Naive thymus-derived CD4-positive, alpha-beta T cell (primary cell): ENCODE measurements around the gene CLIP2. TPM values are rescaled to one million over a fixed set of nuclear protein-coding genes. Genes with fewer than 3 reads are reported as not detected.

Source experiments
- ATAC-seq: fragments of 150-1000 bp; cut with Tn5 transposase; 2 replicates; pipeline ENCODE4 v1.10.0; 2021; ENCODE audit warnings: mild to moderate bottlenecking, moderate library complexity
- CTCF ChIA-PET: fragments of 350-600 bp; sonication (Branson Sonifier 250); formaldehyde crosslinking; loops from one replicate; lab custom pipeline; 2021; ENCODE audit warnings: antibody characterized with exemption; lab: Charles Lee
- POLR2A ChIA-PET: fragments of 350-600 bp; sonication (Branson Sonifier 250); formaldehyde crosslinking; loops from one replicate; lab custom pipeline; 2021; ENCODE audit warnings: antibody characterized with exemption, inconsistent platforms; lab: Charles Lee
- DNase-seq, 9 donors: peaks; one replicate each; pipeline versions ENCODE4 v3.0.0 to v3.0.0-alpha.2; 2020 to 2022; ENCODE audit warnings: mixed read lengths in 1 of 9
- H3K27ac ChIP-seq: one replicate; pipeline ENCODE4 v1.7.0; 2013; ENCODE audit warnings: mild to moderate bottlenecking, low read depth, low read length, moderate library complexity
- H3K27me3 ChIP-seq, 2 donors: one replicate each; pipeline ENCODE4 v1.7.0; 2013; ENCODE audit warnings: low read length in 2 of 2, mild to moderate bottlenecking in 2 of 2, moderate library complexity in 2 of 2; ENCODE audit not compliant: control insufficient read depth in 2 of 2, insufficient read depth in 2 of 2
- H3K36me3 ChIP-seq, 3 experiments: 1 replicate in 2 of 3; 2 replicates in 1 of 3; pipeline ENCODE4 v1.7.0; 2013; ENCODE audit warnings: low read length in 3 of 3, mild to moderate bottlenecking in 3 of 3, moderate library complexity in 1 of 3; ENCODE audit not compliant: insufficient read depth in 3 of 3, control insufficient read depth in 2 of 3
- H3K4me1 ChIP-seq, 2 donors: one replicate each; pipeline ENCODE4 v1.7.0; 2013; ENCODE audit warnings: low read length in 2 of 2, mild to moderate bottlenecking in 2 of 2, moderate library complexity in 1 of 2; ENCODE audit not compliant: control insufficient read depth in 2 of 2, insufficient read depth in 2 of 2
- H3K4me3 ChIP-seq: 2 replicates; pipeline ENCODE4 v1.7.0; 2013; ENCODE audit warnings: mild to moderate bottlenecking, low read length
- H3K9me3 ChIP-seq, 3 experiments: 1 replicate in 2 of 3; 2 replicates in 1 of 3; pipeline ENCODE4 v1.7.0; 2013; ENCODE audit warnings: low read length in 3 of 3; ENCODE audit not compliant: control insufficient read depth in 2 of 3
- H3K27ac Mint-ChIP-seq, 9 donors: one replicate each; pipeline ENCODE4 v1.8.0; 2020 to 2022; ENCODE audit warnings: mixed read lengths in 9 of 9, mild to moderate bottlenecking in 8 of 9, moderate library complexity in 5 of 9, inconsistent platforms in 2 of 9
- H3K27me3 Mint-ChIP-seq, 5 donors: one replicate each; pipeline ENCODE4 v1.8.0; 2021 to 2022; ENCODE audit warnings: mixed read lengths in 5 of 5, mild to moderate bottlenecking in 1 of 5
- H3K36me3 Mint-ChIP-seq, 5 donors: one replicate each; pipeline ENCODE4 v1.8.0; 2020 to 2022; ENCODE audit warnings: mixed read lengths in 5 of 5, mild to moderate bottlenecking in 3 of 5, inconsistent platforms in 1 of 5
- H3K4me1 Mint-ChIP-seq, 7 donors: one replicate each; pipeline ENCODE4 v1.8.0; 2020 to 2022; ENCODE audit warnings: mixed read lengths in 7 of 7, mild to moderate bottlenecking in 3 of 7, inconsistent platforms in 1 of 7
- H3K4me3 Mint-ChIP-seq, 10 donors: one replicate each; pipeline ENCODE4 v1.8.0; 2020 to 2022; ENCODE audit warnings: mild to moderate bottlenecking in 10 of 10, mixed read lengths in 10 of 10, moderate library complexity in 6 of 10, inconsistent platforms in 2 of 10
- H3K9me3 Mint-ChIP-seq, 11 donors: one replicate each; pipeline ENCODE4 v1.8.0; 2020 to 2022; ENCODE audit warnings: mixed read lengths in 11 of 11, mild to moderate bottlenecking in 4 of 11, inconsistent platforms in 1 of 11, moderate library complexity in 1 of 11
- intact Hi-C, 2 donors: fragments of 100-400 bp; cut with micrococcal nuclease; formaldehyde crosslinking; loops; one replicate each; pipeline ENCODE4 v1.15.1; 2023
- polyA plus RNA-seq, 2 donors: library from polyadenylated mRNA; unstranded; fragments of 300-500 nt; fragmentation: Illumina TruSeq; gene quantifications; one replicate each; pipeline ENCODE4 v1.2.3, GENCODE V29; 2021
- total RNA-seq, 6 experiments: library from RNA in 5 of 6; stranded (reverse) in 5 of 6; gene quantifications; 1 replicate in 5 of 6; 2 replicates in 1 of 6; pipeline ENCODE4 v1.2.3 and lab custom pipeline; 2021 to 2026

Gene CLIP2
- total and polyA plus RNA-seq, 7 experiments from 2014 or later, result 0.02 to 11.4 (median 2.9) TPM

DNA sequence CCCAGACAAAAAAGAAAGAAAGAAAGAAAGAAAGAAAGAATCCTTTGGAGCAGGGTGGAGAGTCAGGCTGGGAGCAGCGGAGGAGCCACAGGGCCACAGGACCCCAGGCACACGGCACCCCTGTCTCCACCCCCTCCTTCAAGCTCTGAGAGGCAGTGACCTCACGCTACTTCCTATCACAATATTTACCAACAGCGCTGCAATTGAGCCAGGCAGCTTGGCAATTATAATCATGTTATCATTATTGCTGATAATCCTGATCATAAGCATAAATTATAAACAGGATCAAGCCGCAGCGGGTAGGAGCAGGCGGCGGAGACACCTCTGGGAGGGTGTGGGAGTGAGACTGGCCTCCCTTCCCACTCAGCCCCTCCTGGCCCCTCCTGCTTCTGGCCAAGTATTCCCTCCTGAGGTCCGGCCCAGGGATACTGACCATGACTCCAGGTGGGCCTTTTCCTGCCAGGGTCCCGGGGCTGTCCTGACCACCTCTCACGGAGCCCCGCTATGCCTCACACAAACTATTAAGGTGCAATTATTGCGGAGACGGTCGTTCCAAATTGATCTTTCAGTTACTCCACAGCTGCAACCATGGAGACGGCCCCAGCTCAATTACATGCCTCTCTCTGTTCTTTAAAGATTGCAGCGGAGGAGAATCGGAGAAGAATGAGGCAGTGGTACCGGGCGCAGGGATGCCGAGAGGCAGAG lies 154.5 kb downstream of the CLIP2 start:
- ChIA-PET POLR2A (interaction anchor here (0.7 kb wide), 1 partner anchor 680 kb away, joined by 3 read pairs; no protein-coding TSS in a partner anchor), CTCF (interaction anchor here (0.6 kb wide), 1 partner anchor 100 kb away, joined by 3 read pairs; no protein-coding TSS in a partner anchor)
- Histone ChIP-seq H3K36me3 (no peaks in the 10 kb centered on the region), H3K9me3 (no peaks in the 10 kb centered on the region), H3K27me3 (no peaks in the 10 kb centered on the region), H3K27ac (no peak overlapping the region), H3K4me1 (no peaks in the 10 kb centered on the region), H3K4me3 (no peak overlapping the region)
- no peaks in the 10 kb centered on the region for H3K27me3 Mint-ChIP-seq
- H3K9me3 Mint-ChIP-seq, result peaks cover 0 to 7% (median 0%) of the 10 kb centered on the region in 11 donors
- ATAC-seq, result no peak
- no peak for DNase-seq
- no peaks in the 10 kb centered on the region for H3K36me3 Mint-ChIP-seq
- H3K27ac Mint-ChIP-seq, result no peak overlapping the region
- intact Hi-C loops, result no loop called here
- H3K4me1 Mint-ChIP-seq, result no peaks in the 10 kb centered on the region
- no peak overlapping the region for H3K4me3 Mint-ChIP-seq

DNA sequence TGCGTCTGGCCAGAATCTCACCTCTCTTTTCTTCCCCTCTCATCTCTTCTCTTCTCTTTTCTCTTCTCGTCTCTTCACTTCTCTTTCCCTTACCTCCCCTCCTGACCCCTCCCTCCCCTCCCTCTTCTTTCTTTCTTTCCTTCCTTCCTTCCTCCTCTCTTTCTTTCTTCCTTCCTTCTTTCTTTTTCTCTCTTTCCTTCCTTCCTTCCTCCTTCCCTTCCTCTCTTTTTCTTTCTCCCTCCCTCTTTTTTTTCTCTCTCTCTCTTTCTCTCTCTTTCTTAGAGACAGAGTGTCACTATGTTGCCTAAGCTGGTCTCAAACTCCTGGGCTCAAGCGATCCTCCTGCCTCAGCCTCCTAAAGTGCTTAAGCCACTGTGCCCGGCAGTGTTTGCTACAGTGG lies 159.9 kb downstream of the CLIP2 start:
- Mint-ChIP-seq H3K4me3 (no peak overlapping the region), H3K36me3 (peaks cover 0 to 5% (median 0%) of the 10 kb centered on the region in 5 donors), H3K27ac (peak overlapping the region in 2 of 9 donors; percentile 21 to 40), H3K27me3 (peaks cover 0 to 18% (median 0%) of the 10 kb centered on the region in 5 donors), H3K4me1 (peaks cover 7 to 19% (median 14%) of the 10 kb centered on the region in 7 donors), H3K9me3 (peaks cover 0 to 6% (median 0%) of the 10 kb centered on the region in 11 donors)
- no peak for DNase-seq
- Histone ChIP-seq H3K4me3 (no peak overlapping the region), H3K36me3 (no peaks in the 10 kb centered on the region), H3K4me1 (peaks cover 0 to 5% of the 10 kb centered on the region in 2 donors), H3K27me3 (no peaks in the 10 kb centered on the region), H3K9me3 (no peaks in the 10 kb centered on the region), H3K27ac (no peak overlapping the region)
- intact Hi-C loops, result loop anchor here in 1 of 2 donors (1.0 kb wide), 1 partner anchor 32 kb away; no protein-coding TSS in a partner anchor
- ChIA-PET CTCF (interaction anchor here (0.6 to 1.4 kb wide), 5 partner anchors 14 to 607 kb away, joined by 3 to 4 read pairs (median 3); no protein-coding TSS in a partner anchor), POLR2A (no interaction called here)
- ATAC-seq, result no peak

DNA sequence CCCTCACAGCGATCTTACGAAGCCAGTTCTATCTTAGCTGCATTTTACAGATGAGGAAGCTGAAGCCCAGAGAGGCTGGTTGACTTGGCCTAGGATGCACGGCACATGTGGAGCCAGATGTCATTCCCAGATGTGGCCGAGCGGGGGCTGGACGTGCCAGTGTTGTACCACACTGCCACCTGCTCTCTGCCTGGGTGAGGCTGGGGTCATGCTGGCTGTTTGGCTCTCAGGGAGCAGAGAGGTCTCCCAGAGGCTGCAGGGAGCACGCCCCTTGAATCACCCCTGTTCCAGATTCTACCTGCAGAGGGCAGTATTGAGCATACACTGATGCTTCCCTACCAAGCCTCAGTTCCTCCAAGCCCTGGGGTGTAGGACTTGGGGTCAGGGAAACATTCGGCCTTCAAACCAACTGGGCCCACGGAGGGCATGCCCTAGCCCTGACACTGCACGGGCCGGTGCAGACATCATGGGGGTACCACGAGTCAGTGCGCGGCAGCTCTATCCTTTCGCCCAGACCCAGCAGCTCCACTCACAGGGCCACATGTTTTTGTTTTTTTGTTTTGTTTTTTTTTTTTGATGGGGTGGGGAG lies 160.7 kb downstream of the CLIP2 start:
- Mint-ChIP-seq H3K4me1 (peaks cover 7 to 19% (median 14%) of the 10 kb centered on the region in 7 donors), H3K27ac (peak overlapping the region in 5 of 9 donors; percentile 40 to 84 (median 58)), H3K27me3 (peaks cover 0 to 20% (median 0%) of the 10 kb centered on the region in 5 donors), H3K4me3 (no peak overlapping the region), H3K9me3 (peaks cover 0 to 6% (median 0%) of the 10 kb centered on the region in 11 donors), H3K36me3 (peaks cover 0 to 5% (median 0%) of the 10 kb centered on the region in 5 donors)
- Histone ChIP-seq H3K4me3 (no peak overlapping the region), H3K4me1 (peaks cover 0 to 5% of the 10 kb centered on the region in 2 donors), H3K36me3 (no peaks in the 10 kb centered on the region), H3K27me3 (no peaks in the 10 kb centered on the region), H3K9me3 (no peaks in the 10 kb centered on the region), H3K27ac (no peak overlapping the region)
- DNase-seq (peak; percentile 31 to 75 (median 60)), ATAC-seq (peak; percentile 49)
- ChIA-PET CTCF (interaction anchor here (0.6 to 1.4 kb wide), 7 partner anchors 13 to 138 kb away, joined by 3 to 6 read pairs (median 4); no protein-coding TSS in a partner anchor), POLR2A (interaction anchor here (0.6 kb wide), 1 partner anchor 204 kb away, joined by 3 read pairs; no protein-coding TSS in a partner anchor)
- intact Hi-C loops, result loop anchor here (1.0 to 10.0 kb wide), 6 partner anchors 31 to 1285 kb away; partner anchors contain the start of gene HIP1 (in 1 of the 2)

GRCh38 chr7:74452748-74453321 lies 163.6 kb downstream of the CLIP2 start:
- Mint-ChIP-seq H3K36me3 (peaks cover 0 to 5% (median 0%) of the 10 kb centered on the region in 5 donors), H3K9me3 (peaks cover 0 to 6% (median 0%) of the 10 kb centered on the region in 11 donors), H3K27me3 (peaks cover 0 to 37% (median 0%) of the 10 kb centered on the region in 5 donors), H3K4me3 (peak overlapping the region; percentile 79 to 89 (median 87)), H3K27ac (peak overlapping the region; percentile 87 to 99 (median 95)), H3K4me1 (peaks cover 9 to 19% (median 14%) of the 10 kb centered on the region in 7 donors)
- ChIA-PET CTCF (interaction anchor here (0.7 to 1.3 kb wide), 2 partner anchors 23 to 114 kb away, joined by 3 to 4 read pairs; no protein-coding TSS in a partner anchor), POLR2A (no interaction called here)
- H3K27ac ChIP-seq, result peak overlapping the region; percentile 61
- DNase-seq (peak in 1 of 9 donors; percentile 31), ATAC-seq (no peak)
- no peaks in the 10 kb centered on the region for H3K27me3 ChIP-seq
- intact Hi-C loops, result loop anchor here (1.0 to 10.0 kb wide), 6 partner anchors 199 to 1282 kb away; partner anchors contain the start of genes EIF4H (in 1 of the 2), GTF2I (in 1 of the 2), HIP1 (in 1 of the 2) and RFC2 (in 1 of the 2)
- H3K4me1 ChIP-seq, result peaks cover 0 to 5% of the 10 kb centered on the region in 2 donors
- H3K4me3 ChIP-seq, result peak overlapping the region; percentile 50
- H3K36me3 ChIP-seq, result no peaks in the 10 kb centered on the region
- no peaks in the 10 kb centered on the region for H3K9me3 ChIP-seq

DNA sequence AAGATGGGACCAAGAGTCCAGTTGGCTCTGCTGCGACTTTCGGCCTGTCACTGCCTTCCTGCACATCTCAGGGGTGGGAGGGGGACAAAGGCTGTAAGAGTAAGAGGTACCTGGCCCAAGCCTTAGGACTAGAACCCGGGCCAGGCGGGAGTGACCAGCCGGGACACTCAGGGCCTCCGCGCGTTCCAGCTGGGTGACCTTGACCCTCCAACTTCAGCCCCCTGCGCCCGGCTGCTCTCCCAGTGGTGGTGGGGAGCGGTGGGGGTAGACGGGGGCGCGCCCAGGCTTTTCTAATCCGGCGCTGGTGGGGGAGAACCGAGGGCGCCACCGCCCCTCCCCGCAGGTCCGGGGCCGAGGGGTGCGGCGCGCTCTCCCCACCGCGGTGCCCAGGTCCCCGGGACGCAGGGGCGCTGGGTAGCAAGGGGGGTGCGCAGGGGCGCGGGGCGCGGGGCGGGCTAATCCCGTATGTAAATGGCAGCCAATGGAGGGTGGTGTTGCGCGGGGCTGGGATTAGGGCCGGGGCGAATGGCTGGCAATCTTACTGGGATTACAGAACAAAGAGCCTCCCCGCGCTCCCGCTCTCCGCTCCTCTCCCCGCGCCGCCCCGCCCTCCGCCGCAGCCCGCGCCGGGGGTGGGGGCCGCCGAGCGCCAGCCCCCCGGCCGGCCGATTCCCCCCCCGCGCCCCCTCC lies 164.3 kb downstream of the CLIP2 start, which contains the start of gene GTF2IRD1:
TSS of gene GTF2IRD1 (plus strand) at position 585 of the 690 bp plus-strand sequence. CDS start 54,175 bp downstream, outside the sequence.
- peaks cover 0 to 5% of the 10 kb centered on the region in 2 donors for H3K4me1 ChIP-seq
- H3K4me3 ChIP-seq, result peak within 1 kb of the TSS; percentile 50
- DNase-seq (peak in 8 of 9 donors; percentile 12 to 63 (median 32)), ATAC-seq (peak; percentile 42)
- Mint-ChIP-seq H3K9me3 (peaks cover 0 to 6% (median 0%) of the 10 kb centered on the region in 11 donors), H3K4me1 (peaks cover 9 to 19% (median 14%) of the 10 kb centered on the region in 7 donors), H3K27ac (peak within 1 kb of the TSS; percentile 87 to 99 (median 95)), H3K27me3 (peaks cover 0 to 37% (median 0%) of the 10 kb centered on the region in 5 donors), H3K36me3 (peaks cover 0 to 5% (median 0%) of the 10 kb centered on the region in 5 donors), H3K4me3 (peak within 1 kb of the TSS; percentile 79 to 89 (median 87))
- POLR2A ChIA-PET, result no interaction called here
- no peaks in the 10 kb centered on the region for H3K9me3 ChIP-seq
- CTCF ChIA-PET, result interaction anchor here (0.7 kb wide), 1 partner anchor 24 kb away, joined by 3 read pairs; no protein-coding TSS in a partner anchor
- no peaks in the 10 kb centered on the region for H3K27me3 ChIP-seq
- intact Hi-C loops, result loop anchor here (1.0 to 10.0 kb wide), 4 partner anchors 199 to 1281 kb away; partner anchors contain the start of genes GTF2I (in 1 of the 2), HIP1 (in 1 of the 2) and RFC2 (in 1 of the 2)
- no peaks in the 10 kb centered on the region for H3K36me3 ChIP-seq
- peak within 1 kb of the TSS; percentile 61 for H3K27ac ChIP-seq
